Sigmoid colon (tissue), 4 donors: ENCODE results near the gene ADCY7.
"Not testable (repeated sequence)": the region's sequence is repeated elsewhere in the genome, so short reads cannot be mapped to it uniquely, and the experiment has no call there.

ENCODE experiments used
- POLR2A ChIP-seq, 2 donors: fragments of 450-650 bp; IDR thresholded peaks; one replicate each; pipeline ENCODE4 v1.6.1; 2016; ENCODE audit warnings: antibody characterized with exemption in 2 of 2, mild to moderate bottlenecking in 2 of 2, moderate library complexity in 2 of 2
- POLR2AphosphoS5 ChIP-seq, 4 donors: sonication (generic); formaldehyde crosslinking; IDR thresholded peaks; one replicate each; pipeline ENCODE4 v1.6.1; 2017; ENCODE audit warnings: antibody characterized with exemption in 4 of 4
- TF ChIP-seq, protein P1 (sequence below), 4 experiments: fragments of 450-650 bp in 3 of 4; fragments of 200-600 bp in 1 of 4; IDR thresholded peaks; one replicate each; pipeline ENCODE4 v1.5.1; 2016 to 2019; ENCODE audit warnings: antibody characterized with exemption in 4 of 4, mild to moderate bottlenecking in 3 of 4, moderate library complexity in 2 of 4

DNA sequence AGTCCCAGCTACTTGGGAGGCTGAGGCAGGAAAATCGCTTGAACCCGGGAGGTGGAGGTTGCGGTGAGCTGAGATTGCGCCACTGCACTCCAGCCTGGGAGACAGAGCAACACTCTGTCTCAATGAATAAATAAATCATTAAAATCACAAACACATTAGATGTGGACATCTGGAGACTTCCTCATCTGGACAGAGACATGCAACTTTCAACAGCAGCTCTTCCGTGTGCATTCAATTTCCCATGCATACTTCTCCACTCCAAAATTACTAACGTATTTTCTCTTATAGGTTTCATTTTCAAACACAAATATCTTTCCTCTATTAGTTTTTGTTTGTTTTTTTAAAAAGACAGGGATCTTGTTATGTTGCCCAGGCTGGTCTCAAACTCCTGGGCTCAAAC is 23.3 kb upstream of the ADCY7 start:
- TF ChIP-seq, protein P1, sequence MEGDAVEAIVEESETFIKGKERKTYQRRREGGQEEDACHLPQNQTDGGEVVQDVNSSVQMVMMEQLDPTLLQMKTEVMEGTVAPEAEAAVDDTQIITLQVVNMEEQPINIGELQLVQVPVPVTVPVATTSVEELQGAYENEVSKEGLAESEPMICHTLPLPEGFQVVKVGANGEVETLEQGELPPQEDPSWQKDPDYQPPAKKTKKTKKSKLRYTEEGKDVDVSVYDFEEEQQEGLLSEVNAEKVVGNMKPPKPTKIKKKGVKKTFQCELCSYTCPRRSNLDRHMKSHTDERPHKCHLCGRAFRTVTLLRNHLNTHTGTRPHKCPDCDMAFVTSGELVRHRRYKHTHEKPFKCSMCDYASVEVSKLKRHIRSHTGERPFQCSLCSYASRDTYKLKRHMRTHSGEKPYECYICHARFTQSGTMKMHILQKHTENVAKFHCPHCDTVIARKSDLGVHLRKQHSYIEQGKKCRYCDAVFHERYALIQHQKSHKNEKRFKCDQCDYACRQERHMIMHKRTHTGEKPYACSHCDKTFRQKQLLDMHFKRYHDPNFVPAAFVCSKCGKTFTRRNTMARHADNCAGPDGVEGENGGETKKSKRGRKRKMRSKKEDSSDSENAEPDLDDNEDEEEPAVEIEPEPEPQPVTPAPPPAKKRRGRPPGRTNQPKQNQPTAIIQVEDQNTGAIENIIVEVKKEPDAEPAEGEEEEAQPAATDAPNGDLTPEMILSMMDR (IDR thresholded peaks at IDR 0.05): not testable (repeated sequence)
- not testable (repeated sequence) for TF ChIP-seq POLR2A, POLR2AphosphoS5 (IDR thresholded peaks at IDR 0.05)
